Glutamatergic neuron (in vitro differentiated cells): Measurements from ENCODE around the gene PHLPP1. TPM values are rescaled to one million over a fixed set of nuclear protein-coding genes. Genes with fewer than 3 reads are reported as not detected.

Experiments
- DNase-seq: peaks from one replicate; pipeline ENCODE4 v3.0.0; 2022
- H3K27ac Mint-ChIP-seq: one replicate; pipeline ENCODE4 v1.8.0; 2020; ENCODE audit warnings: mild to moderate bottlenecking, mixed read lengths, inconsistent platforms; ENCODE audit not compliant: unreplicated experiment
- H3K27me3 Mint-ChIP-seq: one replicate; pipeline ENCODE4 v1.8.0; 2020; ENCODE audit warnings: mild to moderate bottlenecking, moderate library complexity, mixed read lengths, inconsistent platforms; ENCODE audit not compliant: unreplicated experiment
- H3K36me3 Mint-ChIP-seq: one replicate; pipeline ENCODE4 v1.8.0; 2020; ENCODE audit warnings: mild to moderate bottlenecking, mixed read lengths, inconsistent platforms; ENCODE audit not compliant: unreplicated experiment
- H3K4me1 Mint-ChIP-seq: one replicate; pipeline ENCODE4 v1.8.0; 2020; ENCODE audit warnings: mild to moderate bottlenecking, low read depth, mixed read lengths, inconsistent platforms; ENCODE audit not compliant: unreplicated experiment
- H3K4me3 Mint-ChIP-seq: one replicate; pipeline ENCODE4 v1.8.0; 2020; ENCODE audit warnings: mild to moderate bottlenecking, mixed read lengths, inconsistent platforms; ENCODE audit not compliant: unreplicated experiment
- H3K9me3 Mint-ChIP-seq: one replicate; pipeline ENCODE4 v1.8.0; 2020; ENCODE audit warnings: mild to moderate bottlenecking, moderate library complexity, mixed read lengths, inconsistent platforms; ENCODE audit not compliant: unreplicated experiment
- CTCF ChIP-seq: fragments of 200-600 bp; sonication (generic); IDR thresholded peaks from one replicate; pipeline ENCODE4 v1.5.0; 2021; ENCODE audit not compliant: partially characterized antibody, unreplicated experiment
- total RNA-seq: library from RNA; stranded (reverse); fragmentation: NEBNext Ultra II Directional; extraction: Animal tissue kit (Norgen Biotek cat#: 25700); gene quantifications from one replicate; pipeline ENCODE4 v1.2.1, GENCODE V29; 2021; ENCODE audit not compliant: unreplicated experiment

The PHLPP1 gene
- total RNA-seq, 1 donor from 2014 or later, result 14.0 TPM

DNA sequence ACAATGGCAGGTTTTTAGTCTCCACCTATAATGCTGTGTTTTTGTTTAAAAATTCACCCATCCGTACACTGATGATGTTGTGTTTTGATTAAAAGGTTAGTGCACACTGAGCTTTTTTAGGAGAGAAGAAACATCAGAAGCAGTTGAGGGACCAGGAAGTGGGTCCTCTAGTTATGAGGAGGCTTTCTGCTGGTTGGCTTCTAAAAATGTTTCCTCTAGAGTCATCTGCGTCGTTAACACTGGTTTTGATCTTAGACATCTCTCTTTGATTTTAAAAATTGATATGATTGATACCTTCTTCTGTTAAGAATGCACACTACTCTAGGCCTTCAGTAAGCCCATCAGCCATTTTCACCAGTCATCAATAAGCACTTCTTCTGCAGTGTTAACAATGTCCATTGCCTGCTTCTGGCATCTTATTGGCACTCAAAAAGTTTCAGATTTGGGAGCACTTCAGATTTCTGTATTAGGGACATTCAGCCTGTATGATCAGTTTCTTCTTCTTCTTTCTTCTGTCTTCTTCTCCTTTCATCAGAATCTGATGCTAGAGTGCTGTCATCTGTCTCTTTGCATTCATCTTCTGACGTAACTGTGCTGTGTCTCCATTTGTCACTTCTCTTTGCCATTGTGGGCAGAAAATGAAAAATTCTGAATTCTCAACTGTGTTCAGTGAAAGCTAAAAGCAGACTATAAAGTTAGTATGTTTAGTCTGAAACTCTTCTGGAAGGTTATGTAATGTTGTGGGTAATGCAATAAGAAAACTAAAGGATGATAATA, 56.3 kb downstream of the PHLPP1 start:
- H3K4me1 Mint-ChIP-seq, result peaks cover 8% of the 10 kb centered on the region
- H3K36me3 Mint-ChIP-seq, result no peaks in the 10 kb centered on the region

GRCh38 chr18:62772860-62773584, 57.7 kb downstream of the PHLPP1 start:
- Mint-ChIP-seq H3K9me3 (no peaks in the 10 kb centered on the region), H3K27me3 (no peaks in the 10 kb centered on the region), H3K27ac (no peak overlapping the region), H3K4me3 (no peak overlapping the region), H3K36me3 (no peaks in the 10 kb centered on the region), H3K4me1 (peaks cover 3% of the 10 kb centered on the region)
- TF ChIP-seq CTCF, result no peak
- DNase-seq, result no peak

More for the DNA sequence above, 56.3 kb downstream of the PHLPP1 start:
- Mint-ChIP-seq H3K27ac (no peak overlapping the region), H3K9me3 (no peaks in the 10 kb centered on the region), H3K4me3 (no peak overlapping the region), H3K27me3 (no peaks in the 10 kb centered on the region)
- DNase-seq, result no peak
- no peak for TF ChIP-seq CTCF

- Mint-ChIP-seq H3K9me3 (no peaks in the 10 kb centered on the region), H3K27me3 (no peaks in the 10 kb centered on the region), H3K4me1 (no peaks in the 10 kb centered on the region), H3K27ac (no peak overlapping the region), H3K4me3 (no peak overlapping the region), H3K36me3 (no peaks in the 10 kb centered on the region)
- no peak for TF ChIP-seq CTCF
- no peak for DNase-seq
Observed at GRCh38 chr18:62773691-62774090, 58.4 kb downstream of the PHLPP1 start.

GRCh38 chr18:62776024-62776570, 60.8 kb downstream of the PHLPP1 start:
- TF ChIP-seq CTCF, result no peak
- no peaks in the 10 kb centered on the region for H3K27me3 Mint-ChIP-seq

More at GRCh38 chr18:62776024-62776570, 60.8 kb downstream of the PHLPP1 start:
- peaks cover 4% of the 10 kb centered on the region for H3K9me3 Mint-ChIP-seq
- DNase-seq, result no peak
- no peak overlapping the region for H3K4me3 Mint-ChIP-seq
- H3K36me3 Mint-ChIP-seq, result no peaks in the 10 kb centered on the region
- peaks cover 7% of the 10 kb centered on the region for H3K4me1 Mint-ChIP-seq
- no peak overlapping the region for H3K27ac Mint-ChIP-seq
